Astrocyte of the spinal cord (primary cell): ENCODE data around the gene SENP7.

Source experiments
- DNase-seq: peaks from one replicate; pipeline ENCODE4 v3.0.0; 2011; ENCODE audit warnings: low read depth, low spot score
- H3K4me3 ChIP-seq: 2 replicates; pipeline ENCODE4 v1.5.1; 2011; ENCODE audit warnings: low read depth, mild to moderate bottlenecking, low read length, moderate library complexity
- in situ Hi-C: cut with HindIII; loops from 2 replicates; pipeline ENCODE4 v1.10.0; 2017; ENCODE audit warnings: low sequenced_read_pairs
- TF ChIP-seq, protein P1 (sequence below): IDR thresholded peaks from 2 replicates; pipeline ENCODE4 v1.5.1; 2012; ENCODE audit warnings: low read depth, mild to moderate bottlenecking, low read length, inconsistent platforms

The SENP7 gene

DNA sequence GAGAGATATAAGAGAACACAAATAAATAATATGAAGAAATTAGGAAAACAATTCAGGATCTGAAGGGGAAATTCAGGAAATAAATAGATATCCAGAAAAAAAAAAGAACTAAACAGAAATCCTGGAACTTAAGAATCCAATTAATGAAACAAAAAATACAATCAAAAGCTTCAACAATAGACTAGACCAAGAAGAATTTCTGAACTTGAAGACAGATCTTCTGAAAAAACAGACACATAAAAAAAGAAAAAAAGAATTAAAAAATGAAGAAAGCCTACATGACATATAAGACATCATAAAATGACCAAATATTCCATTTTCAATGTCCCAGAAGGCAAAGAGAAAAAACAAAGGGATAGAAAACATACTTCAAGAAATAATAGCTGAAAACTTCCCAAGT is 124.3 kb downstream of the SENP7 start:
- no peak overlapping the region for H3K4me3 ChIP-seq
- TF ChIP-seq, protein P1, sequence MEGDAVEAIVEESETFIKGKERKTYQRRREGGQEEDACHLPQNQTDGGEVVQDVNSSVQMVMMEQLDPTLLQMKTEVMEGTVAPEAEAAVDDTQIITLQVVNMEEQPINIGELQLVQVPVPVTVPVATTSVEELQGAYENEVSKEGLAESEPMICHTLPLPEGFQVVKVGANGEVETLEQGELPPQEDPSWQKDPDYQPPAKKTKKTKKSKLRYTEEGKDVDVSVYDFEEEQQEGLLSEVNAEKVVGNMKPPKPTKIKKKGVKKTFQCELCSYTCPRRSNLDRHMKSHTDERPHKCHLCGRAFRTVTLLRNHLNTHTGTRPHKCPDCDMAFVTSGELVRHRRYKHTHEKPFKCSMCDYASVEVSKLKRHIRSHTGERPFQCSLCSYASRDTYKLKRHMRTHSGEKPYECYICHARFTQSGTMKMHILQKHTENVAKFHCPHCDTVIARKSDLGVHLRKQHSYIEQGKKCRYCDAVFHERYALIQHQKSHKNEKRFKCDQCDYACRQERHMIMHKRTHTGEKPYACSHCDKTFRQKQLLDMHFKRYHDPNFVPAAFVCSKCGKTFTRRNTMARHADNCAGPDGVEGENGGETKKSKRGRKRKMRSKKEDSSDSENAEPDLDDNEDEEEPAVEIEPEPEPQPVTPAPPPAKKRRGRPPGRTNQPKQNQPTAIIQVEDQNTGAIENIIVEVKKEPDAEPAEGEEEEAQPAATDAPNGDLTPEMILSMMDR: no peak
- in situ Hi-C loops: no loop called here
- no peak for DNase-seq

- TF ChIP-seq, protein P1: no peak
- H3K4me3 ChIP-seq: no peak overlapping the region
- DNase-seq: no peak
- in situ Hi-C loops: no loop called here
Measured at GRCh38 chr3:101387351-101387750, 125.7 kb downstream of the SENP7 start.

- no peak overlapping the region for H3K4me3 ChIP-seq
- no peak for DNase-seq
- TF ChIP-seq, protein P1: no peak
- in situ Hi-C loops: no loop called here
Measured at GRCh38 chr3:101384426-101384825, 128.6 kb downstream of the SENP7 start.

DNA sequence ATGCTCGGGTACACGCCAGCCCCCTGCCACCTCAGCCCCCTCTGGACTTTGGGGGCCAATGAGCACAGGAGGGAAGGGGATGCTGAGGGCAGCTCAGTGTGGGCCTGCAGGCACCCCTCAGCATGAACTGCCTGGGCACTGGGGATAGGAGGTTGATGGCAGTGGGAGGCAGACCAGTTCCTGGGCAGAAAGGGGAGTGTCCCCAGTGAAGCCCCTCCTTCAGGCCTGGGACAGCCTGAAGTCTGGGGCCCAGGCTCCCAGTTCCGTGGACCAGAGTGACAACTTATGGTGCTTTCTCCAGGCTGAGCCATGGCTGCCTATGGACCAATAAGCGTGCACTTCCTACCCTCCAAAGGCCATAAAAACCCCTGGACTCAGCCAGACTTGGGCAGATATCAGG is 129.4 kb downstream of the SENP7 start:
- no peak for DNase-seq
- TF ChIP-seq, protein P1: no peak
- H3K4me3 ChIP-seq: no peak overlapping the region
- in situ Hi-C loops: no loop called here

DNA sequence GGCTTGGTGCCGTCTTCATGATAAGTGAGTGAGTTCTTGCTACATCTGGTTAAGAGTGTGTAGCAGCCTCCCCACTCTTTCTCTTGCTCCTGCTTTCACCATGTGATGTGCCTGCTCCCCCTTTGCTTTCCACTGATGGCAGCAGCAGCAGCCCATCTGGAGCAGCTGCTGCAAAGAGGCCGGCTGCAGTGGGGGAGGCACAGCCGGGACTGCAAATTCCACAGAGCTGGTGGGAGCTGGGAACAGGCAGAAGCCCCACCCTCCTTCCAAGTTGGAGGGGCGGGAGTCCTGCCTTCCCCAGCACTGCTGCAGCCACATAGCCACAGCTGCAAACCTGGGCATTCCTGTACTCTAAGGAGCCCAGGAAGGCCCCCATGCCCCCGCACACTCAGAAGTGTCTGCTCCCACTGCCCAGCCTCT is 129.8 kb downstream of the SENP7 start:
- no peak overlapping the region for H3K4me3 ChIP-seq
- in situ Hi-C loops: no loop called here
- TF ChIP-seq, protein P1: no peak
- no peak for DNase-seq

GRCh38 chr3:101381809-101382208 is 131.2 kb downstream of the SENP7 start:
- H3K4me3 ChIP-seq: no peak overlapping the region
- peak; percentile 55 for DNase-seq
- in situ Hi-C loops: no loop called here
- TF ChIP-seq, protein P1: peak; percentile 38
